A549 (cell line): ENCODE results near the gene CD47. TPM values are rescaled to one million over a fixed set of nuclear protein-coding genes. Genes with fewer than 3 reads are reported as not detected.

ENCODE experiments used
- ATAC-seq, 2 experiments: fragments of 200-7000 bp in 1 of 2; fragments of >200 bp in 1 of 2; cut with Nextera tagmentation in 1 of 2; cut with Tn5 transposase in 1 of 2; 3 replicates each; pipeline versions ENCODE4 v1.8.0 to v1.9.1; 2018 to 2020; ENCODE audit warnings: mild to moderate bottlenecking in 1 of 2, moderate library complexity in 1 of 2
- CTCF ChIA-PET: fragments of 300-600 bp; sonication (Branson Sonifier 250); formaldehyde crosslinking; extraction: SDS; loops from one replicate; lab custom pipeline; 2021; ENCODE audit warnings: antibody characterized with exemption, inconsistent platforms; lab: Yijun Ruan, JAX
- POLR2A ChIA-PET: fragments of 350-600 bp; formaldehyde crosslinking; extraction: SDS; loops from one replicate; lab custom pipeline; 2021; ENCODE audit warnings: antibody characterized with exemption, inconsistent platforms; lab: Yijun Ruan, JAX
- DNase-seq, 2 experiments: peaks; one replicate each; pipeline versions ENCODE4 v3.0.0 to v3.0.0-alpha.2; 2011 to 2016; ENCODE audit warnings: low read depth in 1 of 2, low spot score in 1 of 2
- FAIRE-seq: peaks from 2 replicates; lab custom pipeline; 2011; peaks lifted over from hg19 to GRCh38; lab: Jason Lieb, UNC
- H3K27ac ChIP-seq, 2 experiments: fragments of >200 bp; sonication (Bioruptor Twin); formaldehyde crosslinking; 3 replicates each; pipeline ENCODE4 v1.5.1; 2016 to 2017
- H3K4me1 ChIP-seq: fragments of >200 bp; sonication (Bioruptor Twin); formaldehyde crosslinking; 3 replicates; pipeline ENCODE4 v1.6.1; 2016
- H3K4me2 ChIP-seq: fragments of >200 bp; sonication (Bioruptor Twin); formaldehyde crosslinking; 3 replicates; pipeline ENCODE4 v1.6.1; 2016
- H3K4me3 ChIP-seq: fragments of >200 bp; sonication (Bioruptor Twin); formaldehyde crosslinking; 3 replicates; pipeline ENCODE4 v1.5.1; 2016
- H3K9me3 ChIP-seq: fragments of >200 bp; sonication (Bioruptor Twin); formaldehyde crosslinking; 3 replicates; pipeline ENCODE4 v1.6.1; 2016
- BHLHE40 ChIP-seq: IDR thresholded peaks from 2 replicates; pipeline ENCODE4 v1.6.1; 2012; ENCODE audit warnings: low read depth, low read length, inconsistent platforms
- CTCF ChIP-seq: fragments of >200 bp; sonication (Bioruptor Twin); formaldehyde crosslinking; IDR thresholded peaks from 3 replicates; pipeline ENCODE4 v1.5.1; 2016
- E2F6 ChIP-seq: IDR thresholded peaks from 2 replicates; pipeline ENCODE4 v1.6.1; 2012; ENCODE audit warnings: low read depth, borderline replicate concordance
- EP300 ChIP-seq, 2 experiments: fragments of >200 bp; sonication (Bioruptor Twin); formaldehyde crosslinking; IDR thresholded peaks; 2 replicates in 1 of 2; 3 replicates in 1 of 2; pipeline ENCODE4 v1.6.1; 2016 to 2017
- HOXB13 ChIP-seq: fragments of 250-450 bp; sonication (Bioruptor Pico); IDR thresholded peaks from 2 replicates; pipeline ENCODE4 v1.5.0; 2020; ENCODE audit warnings: low read depth, mild to moderate bottlenecking, moderate library complexity
- MAFK ChIP-seq: fragments of 450-650 bp; IDR thresholded peaks from 2 replicates; pipeline ENCODE4 v1.6.1; 2014; ENCODE audit not compliant: partially characterized antibody
- NPAS2 ChIP-seq: fragments of 250-450 bp; sonication (Bioruptor Pico); IDR thresholded peaks from 2 replicates; pipeline ENCODE4 v1.8.0; 2022; ENCODE audit warnings: mild to moderate bottlenecking, moderate library complexity, borderline replicate concordance
- PHF8 ChIP-seq: fragments of 200-600 bp; sonication (generic); IDR thresholded peaks from 2 replicates; pipeline ENCODE4 v1.6.1; 2016; ENCODE audit warnings: low read depth, mild to moderate bottlenecking, antibody characterized with exemption, moderate library complexity, borderline replicate concordance
- RAD21 ChIP-seq, 2 experiments: fragments of >200 bp in 1 of 2; sonication (Bioruptor Twin) in 1 of 2; formaldehyde crosslinking in 1 of 2; IDR thresholded peaks in 1 of 2; conservative IDR thresholded peaks in 1 of 2; 2 replicates in 1 of 2; 3 replicates in 1 of 2; pipeline ENCODE4 v1.6.1; 2012 to 2018; ENCODE audit warnings: inconsistent platforms in 1 of 2
- REST ChIP-seq: fragments of 200-600 bp; sonication (generic); IDR thresholded peaks from 2 replicates; pipeline ENCODE4 v1.6.1; 2016; ENCODE audit warnings: antibody characterized with exemption, mild to moderate bottlenecking, moderate library complexity
- RFX5 ChIP-seq: fragments of 450-650 bp; IDR thresholded peaks from 2 replicates; pipeline ENCODE4 v1.7.1; 2014; ENCODE audit warnings: antibody characterized with exemption, mild to moderate bottlenecking, moderate library complexity
- RNF2 ChIP-seq: fragments of 200-600 bp; sonication (generic); IDR thresholded peaks from 2 replicates; pipeline ENCODE4 v1.6.1; 2016; ENCODE audit warnings: low read depth, mild to moderate bottlenecking, antibody characterized with exemption, moderate library complexity, borderline replicate concordance
- TFCP2L1 ChIP-seq: fragments of 250-450 bp; sonication (Bioruptor Pico); IDR thresholded peaks from 2 replicates; pipeline ENCODE4 v1.5.0; 2021; ENCODE audit warnings: mild to moderate bottlenecking
- ZC3H11A ChIP-seq: fragments of 450-650 bp; IDR thresholded peaks from 2 replicates; pipeline ENCODE4 v1.6.1; 2014; ENCODE audit warnings: antibody characterized with exemption, mild to moderate bottlenecking
- ZFP36 ChIP-seq: fragments of 450-650 bp; IDR thresholded peaks from 2 replicates; pipeline ENCODE4 v1.6.1; 2014; ENCODE audit warnings: borderline replicate concordance; ENCODE audit not compliant: partially characterized antibody
- ZSCAN20 ChIP-seq: fragments of 250-450 bp; sonication (Bioruptor Pico); IDR thresholded peaks from 2 replicates; pipeline ENCODE4 v1.8.0; 2022; ENCODE audit warnings: mild to moderate bottlenecking, moderate library complexity
- WGBS: methylation state at CpG from one replicate; pipeline ENCODE4 v1.1.6; 2017; ENCODE audit errors: missing lambda C conversion rate; 5-methylcytosine and 5-hydroxymethylcytosine counted together
- polyA plus RNA-seq, 4 experiments: library from polyadenylated mRNA; depleted of rRNA in 3 of 4; stranded (reverse); fragments of >200 nt; fragmentation: RNase III in 1 of 4; extraction: RNeasy Plus Mini Kit Qiagen cat#74134 plus additional on column Dnase treatment in 1 of 4; gene quantifications; 2 replicates in 3 of 4; 3 replicates in 1 of 4; pipeline ENCODE4 v1.2.3, GENCODE V29; 2011 to 2017

CD47 gene
- polyA plus RNA-seq, 2 of the 4 experiments (the other 2 are of a cell fraction) = 31.0 to 35.9 TPM

- CTCF ChIA-PET = interaction anchor here (0.8 to 0.9 kb wide), 2 partner anchors 14 to 23 kb away, joined by 3 to 5 read pairs; no protein-coding TSS in a partner anchor
Measured at GRCh38 chr3:108037770-108038169, 53.1 kb downstream of the CD47 start.

GRCh38 chr3:108036984-108037741 is 53.7 kb downstream of the CD47 start:
- TF ChIP-seq HOXB13 (no peak), RFX5 (no peak), RNF2 (no peak), E2F6 (no peak), CTCF (no peak), NPAS2 (CRISPR knock-in tag) (no peak), PHF8 (no peak)
- 92% methylated on average over 12 of the region's 12 CpGs for WGBS
- DNase-seq (no peak), ATAC-seq (no peak), FAIRE-seq (no peak)
- ChIA-PET POLR2A (no interaction called here), CTCF (interaction anchor here (0.6 to 0.9 kb wide), 3 partner anchors 13 to 68 kb away, joined by 3 to 5 read pairs (median 3); no protein-coding TSS in a partner anchor)
- Histone ChIP-seq H3K4me1 (no peaks in the 10 kb centered on the region), H3K4me2 (no peak overlapping the region), H3K27ac (no peak overlapping the region), H3K9me3 (no peaks in the 10 kb centered on the region), H3K4me3 (no peak overlapping the region)

More at GRCh38 chr3:108037770-108038169, 53.1 kb downstream of the CD47 start:
- POLR2A ChIA-PET = no interaction called here
- Histone ChIP-seq H3K27ac (no peak overlapping the region), H3K9me3 (no peaks in the 10 kb centered on the region), H3K4me1 (no peaks in the 10 kb centered on the region), H3K4me3 (no peak overlapping the region), H3K4me2 (no peak overlapping the region)
- WGBS = 76% methylated on average over 3 of the region's 3 CpGs
- no peak for FAIRE-seq
- no peak for DNase-seq
- no peak for ATAC-seq
- TF ChIP-seq MAFK (no peak), ZC3H11A (no peak), BHLHE40 (no peak), RAD21 (conservative IDR thresholded peaks at IDR 0.05 in 1 of 2, IDR thresholded peaks at IDR 0.05 in 1 of 2) (no peak)

GRCh38 chr3:108036401-108036800 is 54.4 kb downstream of the CD47 start:
- CTCF ChIA-PET = interaction anchor here (0.6 kb wide), 1 partner anchor 67 kb away, joined by 3 read pairs; no protein-coding TSS in a partner anchor
- Histone ChIP-seq H3K4me2 (no peak overlapping the region), H3K9me3 (no peaks in the 10 kb centered on the region)
- ATAC-seq = no peak
- no peak for FAIRE-seq
- WGBS = 96% methylated on average over 1 of the region's 1 CpG
- DNase-seq = no peak
- TF ChIP-seq ZFP36 (no peak), E2F6 (no peak), BHLHE40 (no peak), EP300 (IDR thresholded peaks at IDR 0.05) (no peak), ZSCAN20 (no peak), REST (no peak), TFCP2L1 (CRISPR knock-in tag) (no peak)
- TF ChIP-seq, all 56 proteins: peak for 0
- POLR2A ChIA-PET = no interaction called here
- H3K4me3 ChIP-seq = no peak overlapping the region
- peaks cover 6% of the 10 kb centered on the region; the same call in 1 of the 3 replicates for H3K4me1 ChIP-seq
- no peak overlapping the region for H3K27ac ChIP-seq
